Measurements from ENCODE around the gene AHR.
"Not testable (repeated sequence)": the region's sequence is repeated elsewhere in the genome, so short reads cannot be mapped to it uniquely, and the experiment has no call there.

AHR gene

DNA sequence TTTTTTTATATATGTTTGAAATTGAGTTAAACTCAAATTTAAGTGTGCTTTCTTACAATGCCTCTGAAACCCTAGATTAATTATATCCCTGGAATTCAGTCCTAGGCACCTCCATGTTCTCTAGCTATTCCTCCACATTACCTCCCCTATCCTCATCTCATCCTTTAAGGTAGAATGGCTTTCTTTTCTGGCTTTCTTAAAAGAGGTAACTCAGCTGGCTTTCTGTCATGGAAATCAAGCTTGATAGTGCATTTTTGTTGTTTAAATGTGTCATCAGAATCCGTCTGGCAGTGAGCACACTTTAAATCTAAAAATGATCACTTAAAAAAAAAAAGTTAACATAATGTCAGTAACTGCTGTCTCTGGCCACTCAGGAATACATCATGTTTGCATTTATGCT lies 42.2 kb downstream of the AHR start:
- Histone ChIP-seq H3K36me3 (ENCODE audit: low read depth) (peaks cover 77% of the 10 kb centered on the region), H3K4me1 (ENCODE audit: insufficient read depth, poor library complexity, severe bottlenecking) (no peaks in the 10 kb centered on the region), H3K27me3 (ENCODE audit: insufficient read depth, poor library complexity, severe bottlenecking) (no peaks in the 10 kb centered on the region), H3K27ac (ENCODE audit: poor library complexity, severe bottlenecking) (no peak overlapping the region), H3K4me3 (ENCODE audit: severe bottlenecking) (no peak overlapping the region), H3K9me3 (ENCODE audit: severe bottlenecking) (no peaks in the 10 kb centered on the region)
- DNase-seq (ENCODE audit: low spot score) (no peak), ATAC-seq (ENCODE audit: low read depth) (no peak)
- TF ChIP-seq, protein P1, sequence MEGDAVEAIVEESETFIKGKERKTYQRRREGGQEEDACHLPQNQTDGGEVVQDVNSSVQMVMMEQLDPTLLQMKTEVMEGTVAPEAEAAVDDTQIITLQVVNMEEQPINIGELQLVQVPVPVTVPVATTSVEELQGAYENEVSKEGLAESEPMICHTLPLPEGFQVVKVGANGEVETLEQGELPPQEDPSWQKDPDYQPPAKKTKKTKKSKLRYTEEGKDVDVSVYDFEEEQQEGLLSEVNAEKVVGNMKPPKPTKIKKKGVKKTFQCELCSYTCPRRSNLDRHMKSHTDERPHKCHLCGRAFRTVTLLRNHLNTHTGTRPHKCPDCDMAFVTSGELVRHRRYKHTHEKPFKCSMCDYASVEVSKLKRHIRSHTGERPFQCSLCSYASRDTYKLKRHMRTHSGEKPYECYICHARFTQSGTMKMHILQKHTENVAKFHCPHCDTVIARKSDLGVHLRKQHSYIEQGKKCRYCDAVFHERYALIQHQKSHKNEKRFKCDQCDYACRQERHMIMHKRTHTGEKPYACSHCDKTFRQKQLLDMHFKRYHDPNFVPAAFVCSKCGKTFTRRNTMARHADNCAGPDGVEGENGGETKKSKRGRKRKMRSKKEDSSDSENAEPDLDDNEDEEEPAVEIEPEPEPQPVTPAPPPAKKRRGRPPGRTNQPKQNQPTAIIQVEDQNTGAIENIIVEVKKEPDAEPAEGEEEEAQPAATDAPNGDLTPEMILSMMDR (IDR thresholded peaks at IDR 0.05; ENCODE audit: poor library complexity, severe bottlenecking) = no peak

DNA sequence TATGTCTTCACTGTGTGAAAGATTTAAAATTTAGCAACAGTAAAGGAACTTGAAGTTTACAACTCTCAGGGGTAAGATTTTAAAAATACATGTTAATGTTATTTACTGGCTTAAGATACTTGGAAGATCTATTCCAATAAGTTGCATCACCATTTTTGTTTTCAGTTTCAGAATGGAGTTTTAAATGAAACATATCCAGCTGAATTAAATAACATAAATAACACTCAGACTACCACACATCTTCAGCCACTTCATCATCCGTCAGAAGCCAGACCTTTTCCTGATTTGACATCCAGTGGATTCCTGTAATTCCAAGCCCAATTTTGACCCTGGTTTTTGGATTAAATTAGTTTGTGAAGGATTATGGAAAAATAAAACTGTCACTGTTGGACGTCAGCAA lies 44.3 kb downstream of the AHR start:
- no peaks in the 10 kb centered on the region for H3K9me3 ChIP-seq (ENCODE audit: severe bottlenecking)
- TF ChIP-seq, protein P1 (IDR thresholded peaks at IDR 0.05; ENCODE audit: poor library complexity, severe bottlenecking) = no peak
- ATAC-seq (ENCODE audit: low read depth) (no peak), DNase-seq (ENCODE audit: low spot score) (no peak)
- no peaks in the 10 kb centered on the region for H3K4me1 ChIP-seq (ENCODE audit: insufficient read depth, poor library complexity, severe bottlenecking)
- no peaks in the 10 kb centered on the region for H3K27me3 ChIP-seq (ENCODE audit: insufficient read depth, poor library complexity, severe bottlenecking)
- peaks cover 69% of the 10 kb centered on the region for H3K36me3 ChIP-seq (ENCODE audit: low read depth)
- no peak overlapping the region for H3K27ac ChIP-seq (ENCODE audit: poor library complexity, severe bottlenecking)
- no peak overlapping the region for H3K4me3 ChIP-seq (ENCODE audit: severe bottlenecking)

GRCh38 chr7:17347401-17347800 lies 48.9 kb downstream of the AHR start:
- Histone ChIP-seq H3K27ac (ENCODE audit: poor library complexity, severe bottlenecking) (no peak overlapping the region), H3K9me3 (ENCODE audit: severe bottlenecking) (no peaks in the 10 kb centered on the region), H3K4me1 (ENCODE audit: insufficient read depth, poor library complexity, severe bottlenecking) (no peaks in the 10 kb centered on the region), H3K27me3 (ENCODE audit: insufficient read depth, poor library complexity, severe bottlenecking) (no peaks in the 10 kb centered on the region), H3K36me3 (ENCODE audit: low read depth) (peaks cover 32% of the 10 kb centered on the region), H3K4me3 (ENCODE audit: severe bottlenecking) (no peak overlapping the region)
- ATAC-seq (ENCODE audit: low read depth) (no peak; the same call in 2 of the 3 replicates), DNase-seq (ENCODE audit: low spot score) (no peak)
- TF ChIP-seq, protein P1 (IDR thresholded peaks at IDR 0.05; ENCODE audit: poor library complexity, severe bottlenecking) = no peak

DNA sequence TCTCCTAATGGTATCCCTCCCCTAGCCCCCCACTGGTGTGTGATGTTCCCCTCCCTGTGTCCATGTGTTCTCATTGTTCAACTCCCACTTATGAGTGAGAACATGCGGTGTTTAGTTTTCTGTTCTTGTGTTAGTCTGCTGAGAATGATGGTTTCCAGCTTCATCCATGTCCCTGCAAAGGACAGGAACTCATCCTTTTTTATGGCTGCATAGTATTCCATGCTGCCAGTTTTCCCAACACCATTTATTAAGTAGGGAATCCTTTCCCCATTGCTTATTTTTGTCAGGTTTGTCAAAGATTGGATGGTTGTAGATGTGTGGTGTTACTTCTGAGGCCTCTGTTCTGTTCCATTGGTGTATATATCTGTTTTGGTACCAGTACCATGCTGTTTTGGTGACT lies 50.5 kb downstream of the AHR start:
- ATAC-seq (ENCODE audit: low read depth); H3K27me3 ChIP-seq (ENCODE audit: insufficient read depth, poor library complexity, severe bottlenecking); H3K27ac ChIP-seq (ENCODE audit: poor library complexity, severe bottlenecking); H3K4me1 ChIP-seq (ENCODE audit: insufficient read depth, poor library complexity, severe bottlenecking); H3K4me3 ChIP-seq (ENCODE audit: severe bottlenecking); H3K9me3 ChIP-seq (ENCODE audit: severe bottlenecking); DNase-seq (ENCODE audit: low spot score): not testable (repeated sequence)
- peaks cover 16% of the 10 kb centered on the region for H3K36me3 ChIP-seq (ENCODE audit: low read depth)

GRCh38 chr7:17350321-17350720 lies 51.9 kb downstream of the AHR start:
- H3K27ac ChIP-seq (ENCODE audit: poor library complexity, severe bottlenecking); H3K4me1 ChIP-seq (ENCODE audit: insufficient read depth, poor library complexity, severe bottlenecking); ATAC-seq (ENCODE audit: low read depth); H3K4me3 ChIP-seq (ENCODE audit: severe bottlenecking); DNase-seq (ENCODE audit: low spot score); H3K27me3 ChIP-seq (ENCODE audit: insufficient read depth, poor library complexity, severe bottlenecking); H3K9me3 ChIP-seq (ENCODE audit: severe bottlenecking): not testable (repeated sequence)
- peaks cover 12% of the 10 kb centered on the region; the same call in 1 of the 2 replicates for H3K36me3 ChIP-seq (ENCODE audit: low read depth)

DNA sequence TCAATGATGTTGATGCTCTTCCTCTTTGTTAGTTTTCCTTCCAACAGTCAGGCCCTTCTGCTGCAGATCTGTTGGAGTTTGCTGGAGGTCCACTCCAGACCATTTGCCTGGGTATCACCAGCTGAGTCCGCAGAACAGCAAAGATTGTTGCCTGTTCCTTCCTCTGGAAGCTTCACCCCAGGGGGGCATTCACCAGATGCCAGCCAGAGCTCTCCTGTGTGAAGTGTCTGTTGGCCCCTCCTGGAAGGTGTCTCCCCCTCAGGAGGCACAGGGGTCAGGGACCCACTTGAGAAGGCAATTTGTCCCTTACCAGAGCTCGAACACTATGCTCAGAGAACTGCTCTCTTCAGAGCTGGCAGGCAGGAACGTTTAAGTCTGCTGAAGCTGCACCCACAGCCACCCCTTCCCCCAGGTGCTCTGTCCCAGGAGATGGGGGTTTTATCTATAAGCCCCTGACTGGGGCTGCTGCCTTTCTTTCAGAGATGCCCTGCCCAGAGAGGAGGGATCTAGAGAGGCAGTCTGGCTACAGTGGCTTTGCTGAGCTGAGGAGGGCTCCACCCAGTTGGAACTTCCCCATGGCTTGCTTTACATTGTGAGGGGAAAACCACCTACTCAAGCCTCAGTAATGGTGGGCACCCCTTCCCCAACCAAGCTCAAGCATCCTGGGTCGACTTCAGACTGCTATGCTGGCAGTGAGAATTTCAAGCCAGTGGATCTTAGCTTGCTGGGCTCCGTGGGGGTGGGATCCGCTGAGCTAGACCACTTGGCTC lies 55.4 kb downstream of the AHR start:
- not testable (repeated sequence) for ATAC-seq (ENCODE audit: low read depth); H3K4me3 ChIP-seq (ENCODE audit: severe bottlenecking); H3K27ac ChIP-seq (ENCODE audit: poor library complexity, severe bottlenecking); H3K9me3 ChIP-seq (ENCODE audit: severe bottlenecking); H3K27me3 ChIP-seq (ENCODE audit: insufficient read depth, poor library complexity, severe bottlenecking); H3K4me1 ChIP-seq (ENCODE audit: insufficient read depth, poor library complexity, severe bottlenecking); DNase-seq (ENCODE audit: low spot score); H3K36me3 ChIP-seq (ENCODE audit: low read depth)
